HG02970 (cell line): ENCODE data around the gene KRTAP5-8.
"Not testable (repeated sequence)": the region's sequence is repeated elsewhere in the genome, so short reads cannot be mapped to it uniquely, and the experiment has no call there.

Experiments used
- ATAC-seq: cut with Tn5 transposase; IDR thresholded peaks from one replicate; pipeline ENCODE4 v1.9.1; 2021; ENCODE audit warnings: mild to moderate bottlenecking, moderate library complexity, moderate number of reproducible peaks; ENCODE audit not compliant: unreplicated experiment, low FRiP score

The KRTAP5-8 gene

GRCh38 chr11:71505781-71506180 lies 32.0 kb upstream of the KRTAP5-8 start:
- no peak for ATAC-seq

- no peak for ATAC-seq
Measured at GRCh38 chr11:71507102-71507501, 30.7 kb upstream of the KRTAP5-8 start.

GRCh38 chr11:71518506-71519471 lies 19.0 kb upstream of the KRTAP5-8 start:
- no peak for ATAC-seq

DNA sequence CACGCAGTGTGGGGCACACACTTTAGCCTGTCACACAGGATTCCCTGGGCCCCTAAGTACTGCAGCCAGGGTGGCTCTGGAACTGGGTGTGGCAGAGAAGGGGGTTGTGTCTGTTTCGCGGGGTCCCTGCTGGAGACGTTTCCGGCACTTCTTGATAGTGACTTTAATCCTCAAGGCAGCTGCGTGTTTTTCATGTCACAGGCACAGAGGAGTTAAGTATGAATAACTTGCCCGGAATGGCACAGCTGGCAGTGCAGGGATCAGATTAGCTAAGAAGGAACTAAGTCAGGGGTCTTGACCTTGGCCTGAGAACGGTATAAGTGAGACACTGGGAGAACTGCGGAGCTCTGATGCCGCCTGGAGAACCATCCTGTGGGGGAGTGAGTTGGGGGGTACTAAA lies 18.3 kb upstream of the KRTAP5-8 start:
- ATAC-seq = no peak

GRCh38 chr11:71525188-71525937 lies 12.5 kb upstream of the KRTAP5-8 start:
- ATAC-seq = no peak

DNA sequence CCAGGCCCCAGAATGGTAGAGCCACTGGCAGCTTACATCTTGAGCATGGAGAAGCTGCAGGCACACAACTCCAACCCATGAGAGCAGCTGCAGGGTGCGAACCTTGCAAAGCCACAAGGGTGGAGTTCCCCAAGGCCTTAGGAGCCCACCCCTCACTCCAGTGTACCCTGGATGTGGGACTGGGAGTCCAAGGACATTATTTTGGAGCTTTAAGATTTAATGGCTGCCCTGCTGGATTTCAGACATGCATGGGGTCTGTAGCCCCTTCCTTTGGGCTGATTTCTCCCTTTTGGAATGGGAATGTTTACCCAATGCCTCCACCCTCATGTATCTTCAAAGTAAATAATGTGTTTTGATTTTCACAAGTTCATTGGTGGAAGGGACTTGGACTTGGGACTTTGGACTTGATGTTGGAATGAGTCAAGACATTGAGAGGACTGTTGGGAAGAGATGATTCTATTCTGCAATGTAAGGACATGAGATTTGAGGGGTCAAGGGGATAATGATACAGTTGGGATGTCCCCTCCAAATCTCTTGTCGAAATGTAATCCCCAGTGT lies 11.8 kb upstream of the KRTAP5-8 start:
- ATAC-seq = no peak

DNA sequence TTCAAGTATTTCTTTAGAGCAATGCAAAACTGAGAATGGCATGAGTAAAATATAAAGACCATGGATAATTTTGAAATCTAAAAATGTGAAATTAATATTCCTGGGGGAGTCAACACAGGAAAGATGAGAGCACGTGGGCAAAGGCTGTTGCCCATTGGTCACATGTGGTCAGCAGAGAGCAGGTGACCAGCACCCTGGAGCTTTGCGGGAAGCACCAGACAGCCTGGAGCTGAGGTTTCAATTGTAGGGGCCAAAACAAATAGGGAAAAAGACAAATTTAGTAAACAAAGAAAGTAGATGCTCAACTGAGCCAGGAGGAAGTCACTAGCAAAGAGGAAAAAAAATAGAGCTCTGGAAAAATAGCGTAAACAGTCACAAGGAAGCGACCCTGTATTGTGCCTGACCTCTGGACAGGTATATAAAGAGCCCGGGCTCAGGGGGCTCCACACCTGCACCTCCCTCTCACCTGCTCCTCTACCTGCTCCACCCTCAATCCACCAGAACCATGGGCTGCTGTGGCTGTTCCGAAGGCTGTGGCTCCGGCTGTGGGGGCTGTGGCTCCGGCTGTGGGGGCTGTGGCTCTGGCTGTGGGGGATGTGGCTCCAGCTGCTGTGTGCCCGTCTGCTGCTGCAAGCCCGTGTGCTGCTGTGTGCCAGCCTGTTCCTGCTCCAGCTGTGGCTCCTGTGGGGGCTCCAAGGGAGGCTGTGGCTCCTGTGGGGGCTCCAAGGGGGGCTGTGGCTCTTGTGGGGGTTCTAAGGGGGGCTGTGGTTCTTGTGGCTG lies 10.8 kb upstream of the KRTAP5-8 start, which contains the start of gene KRTAP5-7:
Gene KRTAP5-7 (plus strand): TSS at position 472 of the 780 bp plus-strand sequence. CDS start 34 bp downstream, at position 506.
- not testable (repeated sequence) for ATAC-seq

DNA sequence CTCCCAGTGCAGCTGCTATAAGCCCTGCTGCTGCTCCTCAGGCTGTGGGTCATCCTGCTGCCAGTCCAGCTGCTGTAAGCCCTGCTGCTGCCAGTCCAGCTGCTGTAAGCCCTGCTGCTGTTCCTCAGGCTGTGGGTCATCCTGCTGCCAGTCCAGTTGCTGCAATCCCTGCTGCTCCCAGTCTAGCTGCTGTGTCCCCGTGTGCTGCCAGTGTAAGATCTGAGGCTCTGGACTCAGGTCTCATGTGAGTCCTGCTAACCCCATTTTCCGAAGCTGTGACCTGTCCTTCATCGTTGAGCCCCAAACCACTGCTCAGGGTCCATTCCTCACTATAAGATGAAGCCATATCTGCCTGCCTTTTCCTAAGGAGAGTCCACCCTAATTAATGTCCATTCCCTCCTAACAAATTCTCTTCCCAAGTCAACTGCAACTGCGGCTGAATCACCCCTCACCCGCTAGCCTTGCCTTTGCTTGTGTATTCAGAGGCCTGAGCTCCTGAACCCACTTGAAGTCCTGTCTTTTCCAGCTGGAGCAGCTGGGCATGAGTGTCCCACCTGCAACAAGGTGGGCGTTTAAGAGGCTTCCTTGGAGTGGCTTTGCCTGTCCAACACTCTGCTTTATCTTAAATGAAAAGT lies 10.1 kb upstream of the KRTAP5-8 start:
- no peak for ATAC-seq

DNA sequence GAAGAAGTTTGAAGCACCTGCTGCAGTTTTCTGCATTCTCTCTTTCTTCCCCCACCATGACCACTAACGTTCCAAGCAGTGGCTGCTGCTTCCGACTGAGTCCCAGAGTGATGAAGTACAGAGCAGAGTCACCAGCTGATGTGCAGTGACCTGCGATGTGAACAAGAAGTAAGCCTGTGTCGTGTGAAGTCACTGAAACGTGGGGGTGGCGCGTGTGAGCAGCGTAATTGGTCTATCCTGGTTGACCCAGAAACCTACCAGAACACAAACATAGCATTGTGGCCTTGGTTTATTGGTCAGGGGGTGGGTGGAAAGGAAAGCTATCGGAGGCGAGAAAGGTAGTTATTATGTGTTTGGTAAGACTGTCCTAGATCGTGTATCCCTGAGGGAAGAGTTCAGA lies 7.2 kb upstream of the KRTAP5-8 start:
- ATAC-seq = no peak

- no peak for ATAC-seq
Measured at GRCh38 chr11:71532036-71532610, 5.7 kb upstream of the KRTAP5-8 start.

DNA sequence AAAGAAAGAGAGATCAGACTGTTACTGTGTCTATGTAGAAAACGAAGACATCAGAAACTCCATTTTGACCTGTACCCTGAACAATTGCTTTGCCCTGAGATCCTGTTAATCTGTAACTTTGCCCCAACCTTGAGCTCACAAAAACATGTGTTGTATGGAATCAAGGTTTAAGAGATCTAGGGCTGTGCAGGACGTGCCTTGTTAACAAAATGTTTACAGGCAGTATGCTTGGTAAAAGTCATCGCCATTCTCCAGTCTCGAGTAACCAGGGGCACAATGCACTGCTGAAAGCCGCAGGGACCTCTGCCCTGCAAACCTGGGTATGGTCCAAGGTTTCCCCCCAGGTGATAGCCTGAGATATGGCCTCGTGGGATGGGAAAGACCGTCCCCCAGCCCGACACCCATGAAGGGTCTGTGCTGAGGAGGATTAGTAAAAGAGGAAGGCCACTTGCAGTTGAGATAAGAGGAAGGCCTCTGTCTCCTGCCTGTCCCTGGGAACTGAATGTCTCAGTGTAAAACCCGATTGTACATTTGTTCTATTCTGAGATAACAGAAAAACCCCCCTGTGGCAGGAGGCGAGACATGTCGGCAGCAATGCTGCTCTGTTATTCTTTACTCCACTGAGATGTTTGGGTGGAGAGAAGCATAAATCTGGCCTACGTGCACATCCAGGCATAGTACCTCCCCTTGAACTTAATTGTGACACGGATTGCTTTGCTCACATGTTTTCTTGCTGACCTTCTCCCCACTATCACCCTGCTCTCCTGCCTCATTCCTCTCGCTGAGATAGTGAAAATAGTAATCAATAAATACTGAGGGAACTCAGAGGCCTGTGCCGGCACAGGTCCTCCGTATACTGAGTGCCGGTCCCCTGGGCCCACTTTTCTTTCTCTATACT lies 2.9 kb upstream of the KRTAP5-8 start:
- not testable (repeated sequence) for ATAC-seq

- ATAC-seq = no peak
Measured at GRCh38 chr11:71535825-71536224, 2.0 kb upstream of the KRTAP5-8 start.

DNA sequence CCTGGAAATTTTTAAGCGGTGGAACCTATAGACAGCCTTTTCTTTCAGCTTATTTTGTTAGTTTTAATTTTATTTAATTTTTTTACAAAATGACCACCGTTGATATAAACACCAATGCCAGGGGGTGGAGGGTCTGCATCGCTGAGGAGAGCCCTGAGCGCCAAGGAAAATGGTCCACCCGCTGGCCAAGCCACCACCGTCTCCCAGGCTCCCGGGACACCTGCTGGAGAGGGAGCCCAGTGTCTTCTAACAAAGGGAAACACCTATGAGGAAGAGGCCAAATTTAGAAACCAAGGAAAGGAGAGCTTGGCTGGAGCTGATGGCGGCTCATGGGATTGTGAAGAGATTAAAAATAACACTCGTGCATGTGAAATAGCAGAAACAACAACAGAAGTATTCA lies 288 bp upstream of the KRTAP5-8 start:
- no peak for ATAC-seq

DNA sequence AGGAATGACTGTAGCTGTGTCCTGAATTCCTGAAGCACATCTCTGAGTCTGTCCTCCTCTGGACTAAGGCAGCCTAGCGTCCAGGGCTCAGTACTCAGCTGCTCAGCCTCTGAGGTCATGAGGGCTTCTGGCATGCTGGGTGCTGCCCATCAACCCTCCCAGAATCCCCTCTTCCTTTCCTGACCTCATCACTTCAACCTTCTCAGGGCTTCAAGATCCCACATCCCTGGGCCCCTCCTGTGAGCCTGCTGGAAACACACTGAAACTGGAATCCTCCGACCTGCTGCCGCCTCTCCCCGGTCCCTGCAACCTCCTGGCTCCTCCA lies 803 bp downstream of the KRTAP5-8 start:
- ATAC-seq = no peak

GRCh38 chr11:71539017-71539416 lies 1.2 kb downstream of the KRTAP5-8 start:
- ATAC-seq = no peak

DNA sequence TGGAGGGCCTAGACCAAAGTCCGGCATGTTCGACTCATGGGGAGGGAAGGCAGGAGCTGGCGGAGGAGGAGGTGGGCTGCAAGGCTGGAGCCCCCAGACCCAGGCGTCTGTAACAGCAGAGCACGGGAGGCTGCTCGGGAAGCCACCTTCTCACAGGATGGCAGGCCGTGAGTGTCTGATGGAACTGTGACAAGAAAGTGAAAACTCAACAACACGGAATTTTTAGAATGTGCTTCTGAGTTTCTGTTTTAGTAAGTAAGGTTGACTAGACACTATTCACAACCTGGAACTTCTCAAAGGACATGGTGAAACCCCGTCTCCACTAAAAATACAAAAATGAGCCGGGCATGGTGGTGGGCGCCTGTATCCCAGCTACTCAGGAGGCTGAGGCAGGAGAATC lies 2.1 kb downstream of the KRTAP5-8 start:
- ATAC-seq = not testable (repeated sequence)

GRCh38 chr11:71540521-71541304 lies 2.9 kb downstream of the KRTAP5-8 start:
- not testable (repeated sequence) for ATAC-seq

- no peak for ATAC-seq
Measured at GRCh38 chr11:71542382-71542781, 4.6 kb downstream of the KRTAP5-8 start.
